ENCODE measurements around the gene FRAS1.

Gene FRAS1

GRCh38 chr4:78581618-78582017 is 524.5 kb downstream of the FRAS1 start:
- DNase-seq (ENCODE audit: low read depth in 2 of 2), result no peak

GRCh38 chr4:78584863-78585547 is 527.9 kb downstream of the FRAS1 start:
- DNase-seq (ENCODE audit: low read depth in 2 of 2), result no peak

- DNase-seq (ENCODE audit: low read depth in 2 of 2), result no peak
Measured at GRCh38 chr4:78585633-78586032, 528.5 kb downstream of the FRAS1 start.

- no peak for DNase-seq (ENCODE audit: low read depth in 2 of 2)
Measured at GRCh38 chr4:78588894-78589545, 531.9 kb downstream of the FRAS1 start.

GRCh38 chr4:78591404-78591803 is 534.3 kb downstream of the FRAS1 start:
- no peak for DNase-seq (ENCODE audit: low read depth in 2 of 2)

- no peak for DNase-seq (ENCODE audit: low read depth in 2 of 2)
Measured at GRCh38 chr4:78592088-78592783, 535.1 kb downstream of the FRAS1 start.

Measured in stimulated activated CD4-positive, alpha-beta T cell treated with anti-CD3 and anti-CD28 coated beads, Interleukin-15, amount 100 ng/mL, for 48 hours (primary cell).